DOHH2 (cell line): ENCODE measurements around the gene GUCY2D.

Source experiments
- EZH2phosphoT487 ChIP-seq: fragments of 200-600 bp; sonication (generic); IDR thresholded peaks from 2 replicates; pipeline ENCODE4 v1.6.1; 2017; ENCODE audit warnings: borderline replicate concordance, mild to moderate bottlenecking, antibody characterized with exemption, low read length, moderate library complexity, mixed read lengths
- TF ChIP-seq, protein P1 (sequence below): fragments of 200-600 bp; sonication (generic); IDR thresholded peaks from one replicate; pipeline ENCODE4 v1.5.1; 2014; ENCODE audit warnings: antibody characterized with exemption, mild to moderate bottlenecking, low read depth, low read length; ENCODE audit not compliant: poor library complexity, severe bottlenecking

DNA sequence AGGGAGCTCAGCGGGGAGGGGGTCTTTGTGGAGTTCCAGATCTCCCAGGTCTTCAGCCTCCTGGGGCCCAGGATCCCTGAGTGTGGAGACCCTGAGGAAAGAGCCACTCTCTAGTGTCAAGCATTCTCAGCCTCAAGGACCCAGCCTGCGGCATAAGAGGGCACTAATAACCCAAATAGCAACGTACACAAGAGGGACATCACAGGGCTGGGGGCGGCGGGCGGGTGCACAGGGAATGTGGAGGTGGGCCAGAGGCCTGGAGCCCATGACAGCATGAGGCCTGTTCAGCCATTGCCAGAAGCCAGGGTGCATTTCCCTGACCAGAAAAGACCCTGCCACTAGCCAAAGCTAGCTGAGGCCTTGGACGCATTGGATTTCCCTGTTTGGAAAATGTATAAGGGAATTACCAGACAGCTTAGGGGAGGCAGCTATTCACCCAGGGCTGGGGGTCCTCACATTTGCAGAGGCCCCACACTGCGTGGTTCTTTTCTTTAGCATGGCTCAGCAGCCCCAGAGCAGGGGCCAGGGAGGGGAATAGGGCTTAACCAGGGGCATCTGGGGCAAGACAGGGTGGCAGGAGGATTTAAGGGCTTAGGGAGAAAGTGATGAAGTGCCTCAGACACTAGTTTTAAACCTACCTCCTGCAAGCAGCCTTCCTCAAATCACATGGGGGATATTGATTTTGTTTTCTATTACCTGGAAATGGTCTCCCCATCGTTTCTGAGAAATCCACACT lies 22.9 kb downstream of the GUCY2D start:
- TF ChIP-seq, protein P1, sequence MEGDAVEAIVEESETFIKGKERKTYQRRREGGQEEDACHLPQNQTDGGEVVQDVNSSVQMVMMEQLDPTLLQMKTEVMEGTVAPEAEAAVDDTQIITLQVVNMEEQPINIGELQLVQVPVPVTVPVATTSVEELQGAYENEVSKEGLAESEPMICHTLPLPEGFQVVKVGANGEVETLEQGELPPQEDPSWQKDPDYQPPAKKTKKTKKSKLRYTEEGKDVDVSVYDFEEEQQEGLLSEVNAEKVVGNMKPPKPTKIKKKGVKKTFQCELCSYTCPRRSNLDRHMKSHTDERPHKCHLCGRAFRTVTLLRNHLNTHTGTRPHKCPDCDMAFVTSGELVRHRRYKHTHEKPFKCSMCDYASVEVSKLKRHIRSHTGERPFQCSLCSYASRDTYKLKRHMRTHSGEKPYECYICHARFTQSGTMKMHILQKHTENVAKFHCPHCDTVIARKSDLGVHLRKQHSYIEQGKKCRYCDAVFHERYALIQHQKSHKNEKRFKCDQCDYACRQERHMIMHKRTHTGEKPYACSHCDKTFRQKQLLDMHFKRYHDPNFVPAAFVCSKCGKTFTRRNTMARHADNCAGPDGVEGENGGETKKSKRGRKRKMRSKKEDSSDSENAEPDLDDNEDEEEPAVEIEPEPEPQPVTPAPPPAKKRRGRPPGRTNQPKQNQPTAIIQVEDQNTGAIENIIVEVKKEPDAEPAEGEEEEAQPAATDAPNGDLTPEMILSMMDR = no peak
- TF ChIP-seq EZH2phosphoT487 = no peak
